SK-N-DZ (cell line): Measurements from ENCODE around the gene ERFE. TPM values are rescaled to one million over a fixed set of nuclear protein-coding genes. Genes with fewer than 3 reads are reported as not detected.
"Not testable (repeated sequence)": the region's sequence is repeated elsewhere in the genome, so short reads cannot be mapped to it uniquely, and the experiment has no call there.

Experiments
- DNase-seq: peaks from one replicate; pipeline ENCODE4 v3.0.0-alpha.2; 2015; ENCODE audit warnings: low spot score
- polyA plus RNA-seq, 2 experiments: library from polyadenylated mRNA; depleted of rRNA; stranded (reverse); fragments of >200 nt; gene quantifications; 2 replicates each; pipeline ENCODE4 v1.2.3, GENCODE V29; 2014

ERFE gene
- 4.6 and 6.2 TPM in 2 replicates for polyA plus RNA-seq (2014; cell fraction: cytosol; rRNA removed)
- 4.9 and 13.2 TPM in 2 replicates for polyA plus RNA-seq (2014; cell fraction: nucleus; rRNA removed)

- peak; percentile 45 for DNase-seq
Observed at GRCh38 chr2:238158509-238159070, at the start of gene ERFE. Gene ERFE (plus strand): TSS chr2:238158970. CDS start chr2:238159008, 38 bp downstream.

GRCh38 chr2:238113611-238114010, 45.2 kb upstream of the ERFE start:
- no peak for DNase-seq

DNA sequence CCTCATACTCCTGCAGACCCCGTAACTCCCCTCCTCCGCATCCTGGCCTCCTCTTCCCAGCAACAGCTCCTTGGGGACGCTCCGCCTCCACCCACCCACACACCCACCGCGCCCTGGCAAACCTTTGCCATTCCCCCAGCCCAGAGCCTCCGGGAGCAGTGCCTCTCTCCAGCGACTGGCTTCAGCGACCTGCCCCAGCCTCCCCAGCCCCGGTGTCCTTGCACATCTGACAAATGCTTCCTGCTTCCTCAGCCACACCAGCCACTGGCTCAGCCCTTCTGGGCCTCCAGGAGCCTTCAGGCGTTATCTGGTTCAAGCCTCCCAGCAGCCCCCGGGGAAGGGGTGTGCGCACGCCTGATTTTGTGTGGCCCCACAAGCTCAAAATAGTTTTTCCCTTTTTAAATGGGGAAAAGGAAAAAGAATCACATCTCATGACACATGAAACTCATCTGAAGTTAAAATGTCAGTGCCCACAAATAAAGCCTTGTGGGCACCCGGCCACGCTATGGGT, 44.4 kb upstream of the ERFE start:
- DNase-seq: no peak

- no peak for DNase-seq
Observed at GRCh38 chr2:238114851-238115660, 43.7 kb upstream of the ERFE start.

- DNase-seq: not testable (repeated sequence)
Observed at GRCh38 chr2:238115709-238116108, 43.1 kb upstream of the ERFE start.

- DNase-seq: no peak
Observed at GRCh38 chr2:238116298-238117198, 42.2 kb upstream of the ERFE start.

- no peak for DNase-seq
Observed at GRCh38 chr2:238117199-238118154, 41.3 kb upstream of the ERFE start.

DNA sequence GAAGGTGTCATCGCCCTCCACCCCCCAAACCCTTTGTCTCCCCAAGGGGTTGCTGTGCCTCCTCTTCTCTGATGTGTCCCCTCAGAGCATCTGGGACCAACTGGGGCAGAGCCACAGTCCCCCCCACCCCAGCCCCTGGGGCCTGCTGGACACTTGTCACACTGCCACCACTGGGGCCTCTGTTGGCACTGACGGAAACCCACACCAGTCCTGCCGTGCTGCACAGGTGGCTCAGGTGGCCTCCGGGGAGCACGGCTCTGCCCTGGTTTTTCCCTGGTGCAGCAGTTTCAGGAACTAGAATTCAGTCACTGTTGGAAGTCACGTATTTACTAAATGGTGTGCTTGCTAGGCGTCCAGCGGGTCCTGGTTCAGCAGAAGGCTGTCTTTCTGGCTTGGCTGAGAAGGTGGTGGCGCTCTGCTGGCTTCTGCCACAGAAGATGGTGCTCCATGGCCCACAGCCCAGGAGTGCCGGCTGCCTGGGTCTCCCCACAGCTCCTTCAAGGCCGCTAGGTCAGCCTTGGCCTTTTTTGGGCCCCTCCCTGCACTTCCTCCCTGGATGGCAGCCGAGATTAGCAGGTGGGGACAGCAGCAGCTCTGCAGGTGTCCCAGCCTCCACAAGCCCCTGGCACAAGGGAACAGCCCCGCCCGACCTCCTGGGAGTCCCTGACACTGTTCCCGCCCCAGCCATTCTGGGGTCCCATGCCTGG, 38.9 kb upstream of the ERFE start:
- DNase-seq: no peak

- peak; percentile 76 for DNase-seq
Observed at GRCh38 chr2:238120463-238121298, 38.1 kb upstream of the ERFE start.

DNA sequence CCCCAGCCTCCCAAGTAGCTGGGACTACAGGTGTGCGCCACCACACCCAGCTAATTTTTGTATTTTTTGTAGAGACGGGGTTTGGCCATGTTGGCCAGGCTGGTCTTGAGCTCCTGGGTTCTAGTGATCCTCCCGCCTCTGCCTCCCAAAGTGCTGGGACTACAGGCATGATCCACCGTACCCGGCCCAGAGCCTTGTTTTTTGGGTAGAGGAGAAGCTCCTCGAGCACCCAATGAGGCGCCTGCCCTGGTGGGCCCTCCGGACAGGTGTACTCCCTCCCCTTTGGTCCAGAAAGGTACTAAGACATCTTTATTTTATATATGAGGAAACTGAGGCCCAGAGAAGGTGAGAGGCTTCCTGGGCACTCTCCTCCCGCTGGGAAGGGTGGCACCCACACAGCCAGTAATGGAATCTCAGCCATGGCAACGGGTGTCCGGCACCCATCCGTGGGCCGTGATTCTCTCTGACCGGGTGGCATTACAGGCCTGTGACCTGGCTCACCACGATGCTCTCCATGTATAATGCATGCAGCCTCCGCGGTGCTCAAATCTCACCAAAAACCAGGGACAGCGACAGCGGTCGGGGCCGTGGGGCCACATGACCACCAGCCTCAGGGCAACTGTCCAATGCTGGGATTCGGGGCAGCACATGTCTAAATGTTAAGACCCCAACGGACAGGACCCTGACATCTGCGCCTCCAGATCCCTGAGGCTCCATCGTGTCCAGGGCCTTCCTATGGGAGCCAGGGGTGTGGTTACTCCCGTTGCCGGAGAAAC, 37.1 kb upstream of the ERFE start:
- no peak for DNase-seq

DNA sequence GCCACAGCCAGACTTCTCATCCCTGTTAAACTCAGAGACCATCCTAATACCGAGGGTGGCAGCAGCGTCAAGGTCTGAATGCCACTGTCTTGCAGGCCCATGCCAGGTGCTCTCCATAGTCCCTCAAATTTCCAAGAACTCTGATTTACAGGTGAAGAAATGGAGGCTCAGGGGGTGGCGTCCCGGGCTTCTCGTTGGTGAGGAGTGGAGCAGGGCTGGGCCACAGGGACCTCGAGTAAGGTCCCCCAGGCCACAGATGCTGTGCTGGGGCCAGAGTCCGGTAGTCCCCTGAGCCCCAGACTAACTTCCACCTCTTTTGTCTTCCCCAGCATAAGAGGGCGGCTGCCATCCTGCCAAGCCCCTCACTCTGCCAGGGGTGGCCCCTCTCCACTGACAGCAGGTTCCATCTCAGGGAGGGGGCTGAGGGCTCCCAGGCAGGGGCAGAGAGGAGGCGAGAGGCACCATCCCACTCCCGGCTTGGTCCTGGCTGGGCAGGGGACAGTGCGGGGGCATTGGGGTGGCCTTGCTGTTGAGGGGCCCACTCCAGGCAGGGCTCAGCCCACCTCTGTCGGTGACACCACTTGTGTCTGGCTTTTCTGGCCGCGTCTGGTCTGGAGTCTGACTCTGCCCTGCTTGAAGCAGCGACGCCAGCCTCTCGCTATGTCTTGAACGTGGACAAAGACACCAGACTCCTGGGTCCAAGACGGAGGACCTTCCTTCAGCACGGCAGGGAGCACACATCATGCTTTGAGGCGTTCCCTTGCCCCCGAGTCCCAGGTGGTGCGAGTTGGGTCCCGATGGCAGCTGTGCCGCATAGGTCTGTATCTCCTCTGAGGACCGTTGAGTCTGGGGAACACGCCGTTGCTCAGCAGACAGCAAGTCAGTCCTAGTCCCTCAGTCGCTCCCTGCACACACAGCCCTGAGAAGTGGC, 36.2 kb upstream of the ERFE start:
- DNase-seq: no peak

- no peak for DNase-seq
Observed at GRCh38 chr2:238123218-238123971, 35.4 kb upstream of the ERFE start.

DNA sequence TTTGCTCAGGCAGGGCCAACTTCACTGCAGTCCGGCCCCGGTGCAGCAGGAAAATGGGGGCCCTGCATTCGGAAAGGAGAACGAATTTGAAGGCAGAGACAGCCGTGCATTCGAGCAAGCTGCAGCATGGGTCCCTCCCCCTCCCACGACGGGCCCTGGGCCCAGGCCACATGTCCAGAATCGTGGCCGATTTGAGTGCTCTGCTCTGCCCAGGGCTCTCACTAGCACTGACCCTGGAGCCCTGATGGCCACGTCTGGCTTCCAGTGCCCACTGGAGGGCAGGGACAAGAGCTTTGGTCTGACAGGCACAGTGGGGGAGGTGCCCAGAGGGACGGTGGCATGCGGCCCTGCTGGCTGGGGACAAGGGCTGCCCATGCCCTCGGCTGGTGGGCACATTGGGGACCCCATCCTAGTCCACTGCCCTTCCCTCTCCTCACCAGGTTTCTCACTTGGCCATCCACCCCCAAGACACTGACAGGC, 34.7 kb upstream of the ERFE start:
- no peak for DNase-seq

DNA sequence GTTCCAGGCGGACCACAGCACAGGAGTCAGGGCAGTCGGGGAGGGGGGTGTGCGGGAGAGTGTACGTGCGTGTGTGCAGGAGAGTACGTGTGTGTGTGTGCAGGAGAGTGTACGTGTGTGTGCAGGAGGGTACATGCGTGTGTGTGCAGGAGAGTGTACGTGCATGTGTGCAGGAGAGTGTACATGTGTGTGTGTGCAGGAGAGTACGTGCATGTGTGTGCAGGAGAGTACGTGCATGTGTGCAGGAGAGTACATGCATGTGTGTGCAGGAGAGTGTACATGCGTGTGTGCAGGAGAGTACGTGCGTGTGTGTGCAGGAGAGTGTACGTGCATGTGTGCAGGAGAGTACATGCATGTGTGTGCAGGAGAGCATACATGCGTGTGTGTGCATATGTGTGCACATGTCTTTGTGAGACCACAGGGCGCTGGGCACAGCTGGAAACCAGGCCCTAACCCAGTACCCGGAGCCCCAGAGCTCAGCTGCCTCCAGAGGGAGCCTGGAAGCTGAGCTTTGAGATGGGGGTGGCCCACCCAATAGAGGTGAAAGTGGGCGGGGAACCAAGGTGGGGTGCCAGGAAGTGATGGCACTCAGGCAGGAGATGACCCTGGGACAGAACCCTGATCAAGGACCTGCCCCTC, 34.2 kb upstream of the ERFE start:
- no peak for DNase-seq

DNA sequence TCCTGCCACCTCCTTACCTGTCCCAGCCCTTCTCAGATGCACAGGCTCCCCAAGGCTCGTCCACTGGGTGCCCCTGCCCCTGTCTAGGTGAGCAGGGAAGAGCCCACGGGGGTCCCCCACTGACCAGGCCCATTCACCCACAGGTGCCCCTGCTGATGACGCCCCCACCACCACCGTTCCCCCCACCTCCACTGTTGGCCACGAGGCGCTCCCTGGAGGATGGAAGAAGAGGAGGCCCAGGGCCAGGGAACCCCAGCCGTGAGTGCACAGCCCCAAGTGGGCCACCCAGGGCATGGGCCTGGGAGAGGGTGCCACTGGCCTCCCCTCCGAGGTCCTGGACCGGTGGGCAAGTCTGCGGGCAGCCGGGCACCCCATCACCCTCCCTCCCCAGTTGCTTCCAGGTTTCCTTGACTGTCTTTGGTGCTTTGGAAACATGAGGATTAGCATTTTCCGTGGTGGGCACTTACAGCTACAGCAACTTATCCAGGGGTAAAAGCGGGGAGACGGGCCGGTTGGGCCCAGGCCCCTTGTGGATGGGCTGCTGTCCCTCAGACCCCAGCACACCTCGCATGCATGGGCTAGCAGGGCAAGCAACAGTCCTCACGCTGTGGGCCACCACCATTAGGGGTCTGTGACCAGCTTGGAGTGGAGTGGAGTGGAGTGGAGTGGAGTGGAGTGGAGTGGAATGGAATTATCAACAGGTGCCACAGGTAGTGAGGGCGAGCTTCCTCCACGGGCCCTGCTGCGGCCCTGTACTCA, 33.5 kb upstream of the ERFE start:
- DNase-seq: no peak
